Suprapubic skin (tissue), 4 donors: ENCODE data around the gene DNM3.

Experiments
- EP300 ChIP-seq: sonication (generic); formaldehyde crosslinking; IDR thresholded peaks from one replicate; pipeline ENCODE4 v1.6.1; 2017; ENCODE audit warnings: antibody characterized with exemption
- POLR2A ChIP-seq, 2 donors: fragments of 450-650 bp; IDR thresholded peaks; one replicate each; pipeline ENCODE4 v1.6.1; 2017; ENCODE audit warnings: antibody characterized with exemption in 2 of 2, mild to moderate bottlenecking in 2 of 2, moderate library complexity in 2 of 2
- POLR2AphosphoS5 ChIP-seq, 3 donors: sonication (generic); formaldehyde crosslinking; IDR thresholded peaks; one replicate each; pipeline ENCODE4 v1.6.1; 2017; ENCODE audit warnings: antibody characterized with exemption in 3 of 3
- TF ChIP-seq, protein P1 (sequence below), 2 donors: fragments of 200-600 bp in 1 of 2; fragments of 450-650 bp in 1 of 2; sonication (generic) in 1 of 2; IDR thresholded peaks; one replicate each; pipeline ENCODE4 v1.5.1; 2016 to 2019; ENCODE audit warnings: antibody characterized with exemption in 2 of 2, mild to moderate bottlenecking in 1 of 2, moderate library complexity in 1 of 2

DNA sequence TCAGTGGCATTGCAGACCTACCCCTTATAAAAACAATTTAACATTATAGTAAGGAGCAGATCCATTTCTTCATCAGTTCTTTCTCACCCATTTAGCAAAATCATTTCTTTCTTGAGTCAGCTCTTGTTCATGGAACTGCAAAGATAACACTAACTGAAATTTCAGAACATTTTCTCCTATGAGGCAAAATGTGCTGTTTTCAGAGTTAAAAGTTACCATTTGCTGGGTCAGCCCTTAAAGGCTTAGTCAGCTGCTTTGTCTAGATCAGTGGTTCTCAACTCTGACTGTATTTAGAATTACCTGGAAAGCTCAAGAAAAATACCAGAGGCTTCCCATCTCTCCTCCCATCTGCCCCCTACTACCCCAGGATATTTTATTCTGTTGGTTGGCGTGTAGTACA is 47.7 kb upstream of the DNM3 start:
- TF ChIP-seq, protein P1, sequence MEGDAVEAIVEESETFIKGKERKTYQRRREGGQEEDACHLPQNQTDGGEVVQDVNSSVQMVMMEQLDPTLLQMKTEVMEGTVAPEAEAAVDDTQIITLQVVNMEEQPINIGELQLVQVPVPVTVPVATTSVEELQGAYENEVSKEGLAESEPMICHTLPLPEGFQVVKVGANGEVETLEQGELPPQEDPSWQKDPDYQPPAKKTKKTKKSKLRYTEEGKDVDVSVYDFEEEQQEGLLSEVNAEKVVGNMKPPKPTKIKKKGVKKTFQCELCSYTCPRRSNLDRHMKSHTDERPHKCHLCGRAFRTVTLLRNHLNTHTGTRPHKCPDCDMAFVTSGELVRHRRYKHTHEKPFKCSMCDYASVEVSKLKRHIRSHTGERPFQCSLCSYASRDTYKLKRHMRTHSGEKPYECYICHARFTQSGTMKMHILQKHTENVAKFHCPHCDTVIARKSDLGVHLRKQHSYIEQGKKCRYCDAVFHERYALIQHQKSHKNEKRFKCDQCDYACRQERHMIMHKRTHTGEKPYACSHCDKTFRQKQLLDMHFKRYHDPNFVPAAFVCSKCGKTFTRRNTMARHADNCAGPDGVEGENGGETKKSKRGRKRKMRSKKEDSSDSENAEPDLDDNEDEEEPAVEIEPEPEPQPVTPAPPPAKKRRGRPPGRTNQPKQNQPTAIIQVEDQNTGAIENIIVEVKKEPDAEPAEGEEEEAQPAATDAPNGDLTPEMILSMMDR (IDR thresholded peaks at IDR 0.05) = no peak
- no peak for TF ChIP-seq POLR2AphosphoS5 (IDR thresholded peaks at IDR 0.05)
- TF ChIP-seq POLR2A (IDR thresholded peaks at IDR 0.05) = no peak
- no peak for TF ChIP-seq EP300
